HCT116 (cell line): ENCODE measurements around the gene CAMSAP1. TPM values are rescaled to one million over a fixed set of nuclear protein-coding genes. Genes with fewer than 3 reads are reported as not detected.

Source experiments
- ATAC-seq: fragments of 200-7000 bp; cut with Tn5 transposase; 2 replicates; pipeline ENCODE4 v1.9.1; 2020; ENCODE audit warnings: mild to moderate bottlenecking, moderate library complexity
- BruUV-seq: library from RNA; stranded (reverse); fragments of 400-500 nt; replicated peaks from 2 replicates; lab custom pipeline; 2021; lab: Mats Ljungman, UMichigan
- CTCF ChIA-PET: fragments of 300-600 bp; sonication (Branson Sonifier 250); formaldehyde crosslinking; loops from one replicate; lab custom pipeline; 2021; ENCODE audit warnings: antibody characterized with exemption; lab: Charles Lee
- POLR2A ChIA-PET: fragments of 300-600, 350-600 bp; sonication (Branson Sonifier 250); formaldehyde crosslinking; loops from one replicate; lab custom pipeline; 2021; ENCODE audit warnings: antibody characterized with exemption; lab: Charles Lee
- RAD21 ChIA-PET, 2 experiments: fragments of 300-600 bp; sonication (Branson Sonifier 250); formaldehyde crosslinking; loops; one replicate each; lab custom pipeline; 2023; ENCODE audit warnings: low total read pairs in 2 of 2; ENCODE audit not compliant: uncharacterized antibody in 2 of 2, unreplicated experiment in 2 of 2, low non-redundant PET in 1 of 2; lab: Charles Lee
- DNase-seq: peaks from one replicate; pipeline ENCODE4 v3.0.0-alpha.2; 2010; ENCODE audit warnings: low read depth, low spot score
- H2AFZ ChIP-seq: fragments of 200-600 bp; shearing (Covaris generic), sonication (generic); 2 replicates; pipeline ENCODE4 v1.6.1; 2017; ENCODE audit warnings: low read depth, mixed run types, mixed read lengths, antibody characterized with exemption, low read length; ENCODE audit not compliant: poor library complexity, severe bottlenecking
- H3K27ac ChIP-seq: 2 replicates; pipeline ENCODE4 v1.5.1; 2012; ENCODE audit warnings: low read depth, low read length
- H3K27me3 ChIP-seq: fragments of 200-600 bp; sonication (generic); 2 replicates; pipeline ENCODE4 v1.6.1; 2016; ENCODE audit warnings: mixed run types, low read length, mixed read lengths; ENCODE audit not compliant: insufficient read depth
- H3K36me3 ChIP-seq, 2 experiments: fragments of 200-500 bp in 1 of 2; fragments of 200-600 bp in 1 of 2; sonication (Bioruptor generic) in 1 of 2; sonication (generic) in 1 of 2; 2 replicates each; pipeline versions ENCODE4 v1.5.1 to v1.6.1; 2014 to 2016; ENCODE audit warnings: low read length in 2 of 2, inconsistent platforms in 1 of 2, mixed read lengths in 1 of 2, mixed run types in 1 of 2; ENCODE audit not compliant: insufficient read depth in 2 of 2, control insufficient read depth in 1 of 2
- H3K4me1 ChIP-seq, 2 experiments: fragments of 200-600 bp in 1 of 2; sonication (generic) in 1 of 2; 2 replicates each; pipeline versions ENCODE4 v1.5.1 to v1.6.1; 2012 to 2017; ENCODE audit warnings: low read length in 2 of 2, inconsistent platforms in 1 of 2, mild to moderate bottlenecking in 1 of 2, mixed read lengths in 1 of 2, mixed run types in 1 of 2, moderate library complexity in 1 of 2; ENCODE audit not compliant: insufficient read depth in 2 of 2, control insufficient read depth in 1 of 2
- H3K4me2 ChIP-seq: fragments of 200-600 bp; sonication (generic); 2 replicates; pipeline ENCODE4 v1.6.1; 2017; ENCODE audit warnings: mixed run types, low read length, mixed read lengths
- H3K4me3 ChIP-seq, 2 experiments: fragments of 200-600 bp in 1 of 2; sonication (generic) in 1 of 2; replicated peaks in 1 of 2; 2 replicates each; pipeline ENCODE4 v1.5.1; 2011 to 2016; ENCODE audit warnings: low read length in 2 of 2, control low read depth in 1 of 2, low read depth in 1 of 2, mild to moderate bottlenecking in 1 of 2, mixed read lengths in 1 of 2, mixed run types in 1 of 2
- H3K79me2 ChIP-seq: fragments of 200-600 bp; sonication (generic); 2 replicates; pipeline ENCODE4 v1.6.1; 2017; ENCODE audit warnings: mild to moderate bottlenecking, mixed run types, low read length, moderate library complexity, mixed read lengths; ENCODE audit not compliant: insufficient read depth
- H3K9ac ChIP-seq: fragments of 200-600 bp; sonication (generic); 2 replicates; pipeline ENCODE4 v1.6.1; 2016; ENCODE audit warnings: low read length, mixed read lengths
- H3K9me2 ChIP-seq: fragments of 200-600 bp; sonication (generic), shearing (Covaris generic); 2 replicates; pipeline ENCODE4 v1.6.1; 2017; ENCODE audit warnings: mixed run types, mild to moderate bottlenecking, moderate library complexity; ENCODE audit not compliant: insufficient read depth
- H3K9me3 ChIP-seq, 2 experiments: fragments of 200-500 bp in 1 of 2; fragments of 200-600 bp in 1 of 2; sonication (Bioruptor generic) in 1 of 2; sonication (generic) in 1 of 2; 2 replicates each; pipeline ENCODE4 v1.6.1; 2014 to 2017; ENCODE audit warnings: low read length in 2 of 2, mixed read lengths in 2 of 2, inconsistent platforms in 1 of 2, low read depth in 1 of 2, mild to moderate bottlenecking in 1 of 2, mixed run types in 1 of 2, moderate library complexity in 1 of 2; ENCODE audit not compliant: control insufficient read depth in 1 of 2, insufficient read depth in 1 of 2
- H4K20me1 ChIP-seq: fragments of 200-600 bp; sonication (generic), shearing (Covaris generic); 2 replicates; pipeline ENCODE4 v1.6.1; 2017; ENCODE audit warnings: mixed run types, mild to moderate bottlenecking, moderate library complexity; ENCODE audit not compliant: insufficient read depth
- CBX3 ChIP-seq: IDR thresholded peaks from 2 replicates; pipeline ENCODE4 v1.6.1; 2012; ENCODE audit warnings: low read depth
- EGR1 ChIP-seq: IDR thresholded peaks from 2 replicates; pipeline ENCODE4 v1.6.1; 2012; ENCODE audit warnings: low read depth
- EZH2 ChIP-seq: fragments of 200-600 bp; sonication (generic); IDR thresholded peaks from 2 replicates; pipeline ENCODE4 v1.6.1; 2017; ENCODE audit warnings: antibody characterized with exemption, mixed run types
- EZH2phosphoT487 ChIP-seq: fragments of 200-600 bp; IDR thresholded peaks from 2 replicates; pipeline ENCODE4 v1.6.1; 2018; ENCODE audit warnings: antibody characterized with exemption, borderline replicate concordance
- FOSL1 ChIP-seq: IDR thresholded peaks from 2 replicates; pipeline ENCODE4 v1.6.1; 2012; ENCODE audit warnings: low read depth
- JUND ChIP-seq: IDR thresholded peaks from 2 replicates; pipeline ENCODE4 v1.6.1; 2012
- POLR2A ChIP-seq: IDR thresholded peaks from 2 replicates; pipeline ENCODE4 v1.7.0; 2011; ENCODE audit warnings: borderline replicate concordance; ENCODE audit not compliant: insufficient read depth, insufficient read length; ENCODE audit errors: extremely low read depth
- RAD21 ChIP-seq: IDR thresholded peaks from 2 replicates; pipeline ENCODE4 v1.6.1; 2012; ENCODE audit warnings: low read depth, mild to moderate bottlenecking
- SP1 ChIP-seq: IDR thresholded peaks from 2 replicates; pipeline ENCODE4 v1.6.1; 2012; ENCODE audit warnings: low read depth
- YY1 ChIP-seq: IDR thresholded peaks from 2 replicates; pipeline ENCODE4 v1.6.1; 2011; ENCODE audit warnings: low read length, low read depth, moderate library complexity, mild to moderate bottlenecking; ENCODE audit not compliant: insufficient replicate concordance; ENCODE audit errors: extremely low read depth
- intact Hi-C: fragments of 100-400 bp; cut with micrococcal nuclease; formaldehyde crosslinking; loops from 2 replicates; pipeline ENCODE4 v1.10.0; 2022
- total RNA-seq: library from RNA; stranded (reverse); gene quantifications from one replicate; pipeline ENCODE4 v1.2.1, GENCODE V29; 2021; ENCODE audit not compliant: unreplicated experiment
- TF ChIP-seq, protein P1 (sequence below): IDR thresholded peaks from 2 replicates; pipeline ENCODE4 v1.6.1; 2011; ENCODE audit warnings: mild to moderate bottlenecking, low read length, moderate library complexity; ENCODE audit not compliant: insufficient replicate concordance; ENCODE audit errors: extremely low read depth
- TF ChIP-seq, protein P2 (sequence below): IDR thresholded peaks from 2 replicates; pipeline ENCODE4 v1.6.1; 2012; ENCODE audit warnings: low read depth
- TF ChIP-seq, protein P3 (sequence below): IDR thresholded peaks from 2 replicates; pipeline ENCODE4 v1.6.1; 2012

The CAMSAP1 gene
- total RNA-seq, 1 experiment from 2014 or later = 33.1 TPM

DNA sequence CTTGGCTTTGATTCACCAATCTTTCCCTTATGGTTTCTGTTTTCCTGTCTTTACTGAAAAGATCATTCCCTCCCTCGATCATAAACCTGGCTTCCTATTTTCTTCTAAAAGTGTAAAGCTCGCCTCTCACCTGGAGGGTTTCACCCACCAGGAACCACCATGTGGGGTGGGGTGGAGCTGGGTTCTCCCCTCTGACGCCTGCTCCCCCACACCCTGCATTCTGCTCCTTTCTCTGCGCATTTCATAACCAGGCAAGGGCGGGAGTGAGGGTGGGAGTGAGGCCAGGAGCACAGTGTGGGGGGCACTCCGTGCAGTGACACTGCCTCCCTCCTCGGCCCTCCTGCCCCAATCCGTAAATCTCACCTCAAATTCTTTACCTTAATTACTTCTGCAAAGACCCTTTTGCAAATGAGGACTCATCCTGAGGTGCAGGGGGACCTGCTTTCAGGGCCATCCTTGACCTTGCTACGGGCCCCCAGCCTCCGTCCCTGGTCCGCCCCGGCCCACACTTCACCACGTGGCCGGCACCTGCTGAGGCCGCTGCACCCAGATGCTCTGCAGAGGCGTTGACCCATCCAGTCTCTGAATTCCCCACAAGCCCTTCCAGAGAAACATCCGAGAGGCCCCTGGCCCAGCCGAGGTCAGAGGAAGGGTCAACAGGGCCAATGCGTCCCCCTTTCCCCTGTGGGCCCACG is 146.0 kb downstream of the CAMSAP1 start:
- no TSS peak for BruUV-seq

More for the DNA sequence above, 146.0 kb downstream of the CAMSAP1 start:
- H2AFZ ChIP-seq = no peak overlapping the region
- no peaks in the 10 kb centered on the region for H3K9me2 ChIP-seq
- ChIA-PET POLR2A (no interaction called here), CTCF (no interaction called here), RAD21 (no interaction called here)
- H3K4me1 ChIP-seq = no peaks in the 10 kb centered on the region
- H3K4me3 ChIP-seq = no peak overlapping the region
- ATAC-seq (no peak), DNase-seq (no peak)
- H3K27ac ChIP-seq = no peak overlapping the region
- no peaks in the 10 kb centered on the region for H3K27me3 ChIP-seq
- no peak overlapping the region for H3K4me2 ChIP-seq
- intact Hi-C loops = no loop called here
- no peaks in the 10 kb centered on the region for H3K79me2 ChIP-seq
- no peak overlapping the region for H3K9ac ChIP-seq
- H4K20me1 ChIP-seq = no peaks in the 10 kb centered on the region
- no peaks in the 10 kb centered on the region for H3K36me3 ChIP-seq
- peaks cover 2 to 3% of the 10 kb centered on the region in 2 experiments; a peak in 1 of 4 replicates for H3K9me3 ChIP-seq
- TF ChIP-seq EGR1 (no peak), POLR2A (no peak), RAD21 (no peak), CBX3 (no peak), EZH2 (no peak), EZH2phosphoT487 (no peak), FOSL1 (no peak), YY1 (no peak), SP1 (no peak), JUND (no peak)
- TF ChIP-seq, protein P1, sequence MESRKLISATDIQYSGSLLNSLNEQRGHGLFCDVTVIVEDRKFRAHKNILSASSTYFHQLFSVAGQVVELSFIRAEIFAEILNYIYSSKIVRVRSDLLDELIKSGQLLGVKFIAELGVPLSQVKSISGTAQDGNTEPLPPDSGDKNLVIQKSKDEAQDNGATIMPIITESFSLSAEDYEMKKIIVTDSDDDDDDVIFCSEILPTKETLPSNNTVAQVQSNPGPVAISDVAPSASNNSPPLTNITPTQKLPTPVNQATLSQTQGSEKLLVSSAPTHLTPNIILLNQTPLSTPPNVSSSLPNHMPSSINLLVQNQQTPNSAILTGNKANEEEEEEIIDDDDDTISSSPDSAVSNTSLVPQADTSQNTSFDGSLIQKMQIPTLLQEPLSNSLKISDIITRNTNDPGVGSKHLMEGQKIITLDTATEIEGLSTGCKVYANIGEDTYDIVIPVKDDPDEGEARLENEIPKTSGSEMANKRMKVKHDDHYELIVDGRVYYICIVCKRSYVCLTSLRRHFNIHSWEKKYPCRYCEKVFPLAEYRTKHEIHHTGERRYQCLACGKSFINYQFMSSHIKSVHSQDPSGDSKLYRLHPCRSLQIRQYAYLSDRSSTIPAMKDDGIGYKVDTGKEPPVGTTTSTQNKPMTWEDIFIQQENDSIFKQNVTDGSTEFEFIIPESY = no peak
- TF ChIP-seq, protein P2, sequence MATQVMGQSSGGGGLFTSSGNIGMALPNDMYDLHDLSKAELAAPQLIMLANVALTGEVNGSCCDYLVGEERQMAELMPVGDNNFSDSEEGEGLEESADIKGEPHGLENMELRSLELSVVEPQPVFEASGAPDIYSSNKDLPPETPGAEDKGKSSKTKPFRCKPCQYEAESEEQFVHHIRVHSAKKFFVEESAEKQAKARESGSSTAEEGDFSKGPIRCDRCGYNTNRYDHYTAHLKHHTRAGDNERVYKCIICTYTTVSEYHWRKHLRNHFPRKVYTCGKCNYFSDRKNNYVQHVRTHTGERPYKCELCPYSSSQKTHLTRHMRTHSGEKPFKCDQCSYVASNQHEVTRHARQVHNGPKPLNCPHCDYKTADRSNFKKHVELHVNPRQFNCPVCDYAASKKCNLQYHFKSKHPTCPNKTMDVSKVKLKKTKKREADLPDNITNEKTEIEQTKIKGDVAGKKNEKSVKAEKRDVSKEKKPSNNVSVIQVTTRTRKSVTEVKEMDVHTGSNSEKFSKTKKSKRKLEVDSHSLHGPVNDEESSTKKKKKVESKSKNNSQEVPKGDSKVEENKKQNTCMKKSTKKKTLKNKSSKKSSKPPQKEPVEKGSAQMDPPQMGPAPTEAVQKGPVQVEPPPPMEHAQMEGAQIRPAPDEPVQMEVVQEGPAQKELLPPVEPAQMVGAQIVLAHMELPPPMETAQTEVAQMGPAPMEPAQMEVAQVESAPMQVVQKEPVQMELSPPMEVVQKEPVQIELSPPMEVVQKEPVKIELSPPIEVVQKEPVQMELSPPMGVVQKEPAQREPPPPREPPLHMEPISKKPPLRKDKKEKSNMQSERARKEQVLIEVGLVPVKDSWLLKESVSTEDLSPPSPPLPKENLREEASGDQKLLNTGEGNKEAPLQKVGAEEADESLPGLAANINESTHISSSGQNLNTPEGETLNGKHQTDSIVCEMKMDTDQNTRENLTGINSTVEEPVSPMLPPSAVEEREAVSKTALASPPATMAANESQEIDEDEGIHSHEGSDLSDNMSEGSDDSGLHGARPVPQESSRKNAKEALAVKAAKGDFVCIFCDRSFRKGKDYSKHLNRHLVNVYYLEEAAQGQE = no peak
- TF ChIP-seq, protein P3, sequence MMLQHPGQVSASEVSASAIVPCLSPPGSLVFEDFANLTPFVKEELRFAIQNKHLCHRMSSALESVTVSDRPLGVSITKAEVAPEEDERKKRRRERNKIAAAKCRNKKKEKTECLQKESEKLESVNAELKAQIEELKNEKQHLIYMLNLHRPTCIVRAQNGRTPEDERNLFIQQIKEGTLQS = no peak
